ENCODE measurements around the gene TFDP1. TPM values are rescaled to one million over a fixed set of nuclear protein-coding genes. Genes with fewer than 3 reads are reported as not detected.

The TFDP1 gene
- total RNA-seq, 2 experiments from 2014 or later, result 87.9 to 119 TPM

- Histone ChIP-seq H4K20me1 (ENCODE audit: insufficient read depth, low read length) (no peaks in the 10 kb centered on the region), H3K4me2 (ENCODE audit: low read length) (no peak overlapping the region), H3K79me2 (ENCODE audit: insufficient read depth, low read depth, low read length) (no peaks in the 10 kb centered on the region), H2AFZ (ENCODE audit: low read length) (no peak overlapping the region), H3K9me2 (ENCODE audit: insufficient read depth, low read length) (no peaks in the 10 kb centered on the region), H3K27ac (ENCODE audit: low read depth, low read length, poor library complexity, severe bottlenecking) (no peak overlapping the region), H3K4me3 (ENCODE audit: low read depth, low read length, poor library complexity, severe bottlenecking) (no peak overlapping the region), H3K9me3 (ENCODE audit: low read length) (no peaks in the 10 kb centered on the region), H3K36me3 (ENCODE audit: insufficient read depth, low read length) (no peaks in the 10 kb centered on the region), H3K4me1 (ENCODE audit: insufficient read depth, low read length, poor library complexity, severe bottlenecking) (no peaks in the 10 kb centered on the region)
- TF ChIP-seq EZH2phosphoT487 (IDR thresholded peaks at IDR 0.05; ENCODE audit: borderline replicate concordance, low read depth, low read length), result no peak
- no peak for TF ChIP-seq CTCF (conservative IDR thresholded peaks at IDR 0.05; ENCODE audit: low read length)
- DNase-seq (ENCODE audit: low spot score), result no peak
- CTCF ChIA-PET (ENCODE audit: unreplicated experiment), result no interaction called here
- POLR2A ChIA-PET, result no interaction called here
- no TSS peak for BruUV-seq (replicated peaks)
- intact Hi-C loops (cut with micrococcal nuclease; ENCODE audit: unreplicated experiment), result no loop called here
These were observed 25.5 kb upstream of the TFDP1 start for GRCh38 chr13:113559061-113559460.

- no peaks in the 10 kb centered on the region for H4K20me1 ChIP-seq (ENCODE audit: insufficient read depth, low read length)
- intact Hi-C loops (cut with micrococcal nuclease; ENCODE audit: unreplicated experiment), result loop anchor here (10.0 kb wide), 1 partner anchor 615 kb away; no protein-coding TSS in a partner anchor
- no peak overlapping the region for H2AFZ ChIP-seq (ENCODE audit: low read length)
- no peaks in the 10 kb centered on the region for H3K79me2 ChIP-seq (ENCODE audit: insufficient read depth, low read depth, low read length)
- no peak overlapping the region for H3K27ac ChIP-seq (ENCODE audit: low read depth, low read length, poor library complexity, severe bottlenecking)
- H3K4me3 ChIP-seq (ENCODE audit: low read depth, low read length, poor library complexity, severe bottlenecking), result no peak overlapping the region
- ChIA-PET POLR2A (interaction anchor here (0.6 kb wide), 1 partner anchor 93 kb away, joined by 3 read pairs; no protein-coding TSS in a partner anchor), CTCF (ENCODE audit: unreplicated experiment) (no interaction called here)
- no peaks in the 10 kb centered on the region for H3K9me2 ChIP-seq (ENCODE audit: insufficient read depth, low read length)
- no peak for DNase-seq (ENCODE audit: low spot score)
- H3K4me2 ChIP-seq (ENCODE audit: low read length), result no peak overlapping the region
- TF ChIP-seq EZH2phosphoT487 (IDR thresholded peaks at IDR 0.05; ENCODE audit: borderline replicate concordance, low read depth, low read length) (no peak), CTCF (conservative IDR thresholded peaks at IDR 0.05; ENCODE audit: low read length) (no peak)
- H3K9me3 ChIP-seq (ENCODE audit: low read length), result no peaks in the 10 kb centered on the region
- no peaks in the 10 kb centered on the region for H3K4me1 ChIP-seq (ENCODE audit: insufficient read depth, low read length, poor library complexity, severe bottlenecking)
- H3K36me3 ChIP-seq (ENCODE audit: insufficient read depth, low read length), result no peaks in the 10 kb centered on the region
- no TSS peak for BruUV-seq (replicated peaks)
These were observed 24.5 kb upstream of the TFDP1 start for GRCh38 chr13:113559901-113560644.
